NCI-H146 (cell line): Measurements from ENCODE around the gene SERINC2.

Source experiments
- DNase-seq: peaks from one replicate; lab custom pipeline; 2025; lab: John Stamatoyannopoulos, UW

SERINC2 gene

GRCh38 chr1:31412732-31413404 is at the start of gene SERINC2:
Gene SERINC2 (plus strand): TSS chr1:31413213. CDS start chr1:31413266, 53 bp downstream.
- peak; percentile 59 for DNase-seq

- DNase-seq, result no peak
Observed at GRCh38 chr1:31364561-31365250, 48.3 kb upstream of the SERINC2 start.

- DNase-seq, result peak; percentile 64
Observed at GRCh38 chr1:31366796-31367195, 46.2 kb upstream of the SERINC2 start.

GRCh38 chr1:31368611-31369107 is 44.4 kb upstream of the SERINC2 start:
- no peak for DNase-seq

- no peak for DNase-seq
Observed at GRCh38 chr1:31370021-31370420, 43.0 kb upstream of the SERINC2 start.

GRCh38 chr1:31370565-31370964 is 42.4 kb upstream of the SERINC2 start:
- no peak for DNase-seq

- no peak for DNase-seq
Observed at GRCh38 chr1:31371121-31371959, 41.7 kb upstream of the SERINC2 start.

GRCh38 chr1:31372051-31372450 is 41.0 kb upstream of the SERINC2 start:
- no peak for DNase-seq

GRCh38 chr1:31372751-31373055 is 40.3 kb upstream of the SERINC2 start:
- DNase-seq, result no peak

GRCh38 chr1:31373056-31373896 is 39.7 kb upstream of the SERINC2 start, which contains the start of gene FABP3:
Gene FABP3 (minus strand): TSS chr1:31373076. CDS start chr1:31373014, 62 bp downstream.
- peak; percentile 29 for DNase-seq

- no peak for DNase-seq
Observed at GRCh38 chr1:31373897-31374486, 39.0 kb upstream of the SERINC2 start.

GRCh38 chr1:31374511-31375196 is 38.4 kb upstream of the SERINC2 start:
- no peak for DNase-seq

GRCh38 chr1:31376375-31377134 is 36.5 kb upstream of the SERINC2 start:
- peak; percentile 70 for DNase-seq

GRCh38 chr1:31377364-31377863 is 35.6 kb upstream of the SERINC2 start:
- DNase-seq, result no peak

GRCh38 chr1:31378001-31378400 is 35.0 kb upstream of the SERINC2 start:
- DNase-seq, result no peak

- DNase-seq, result no peak
Observed at GRCh38 chr1:31380181-31380580, 32.8 kb upstream of the SERINC2 start.

GRCh38 chr1:31381394-31382294 is 31.4 kb upstream of the SERINC2 start:
- no peak for DNase-seq

- DNase-seq, result no peak
Observed at GRCh38 chr1:31382379-31382989, 30.5 kb upstream of the SERINC2 start.
